ENCODE results near the gene PSMD8. TPM values are rescaled to one million over a fixed set of nuclear protein-coding genes. Genes with fewer than 3 reads are reported as not detected.
"Not testable (repeated sequence)": the region's sequence is repeated elsewhere in the genome, so short reads cannot be mapped to it uniquely, and the experiment has no call there.

PSMD8 gene
- polyA plus RNA-seq, 1 experiment = 287 TPM

DNA sequence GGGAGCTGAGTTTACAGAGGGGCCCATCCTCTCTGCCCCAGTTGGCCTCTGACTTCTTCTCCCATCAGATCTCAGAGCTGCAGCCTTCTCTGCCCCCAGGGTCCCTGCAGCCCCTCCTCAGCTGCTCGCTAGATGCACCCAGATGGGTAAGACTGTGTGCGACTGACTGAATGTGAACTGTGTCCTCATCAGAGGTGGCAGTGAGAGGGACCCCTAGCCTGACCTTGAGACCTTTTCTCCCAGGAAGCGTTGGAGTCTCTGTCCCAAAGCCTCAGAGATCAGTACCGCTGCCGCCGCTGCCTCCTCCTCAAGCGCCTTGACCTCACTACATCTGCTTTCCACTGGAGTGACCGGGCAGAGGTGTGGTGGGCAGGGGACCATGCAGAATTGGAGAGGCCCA, 30.9 kb downstream of the PSMD8 start:
- CTCF ChIA-PET = interaction anchor here (0.9 to 3.8 kb wide), 4 partner anchors 9 to 526 kb away, joined by 3 to 67 read pairs (median 22); partner anchors contain the start of genes MRPS12 and SARS2
- H3K27ac ChIP-seq (ENCODE audit: low read depth, low read length) = no peak overlapping the region
- TF ChIP-seq, protein P1, sequence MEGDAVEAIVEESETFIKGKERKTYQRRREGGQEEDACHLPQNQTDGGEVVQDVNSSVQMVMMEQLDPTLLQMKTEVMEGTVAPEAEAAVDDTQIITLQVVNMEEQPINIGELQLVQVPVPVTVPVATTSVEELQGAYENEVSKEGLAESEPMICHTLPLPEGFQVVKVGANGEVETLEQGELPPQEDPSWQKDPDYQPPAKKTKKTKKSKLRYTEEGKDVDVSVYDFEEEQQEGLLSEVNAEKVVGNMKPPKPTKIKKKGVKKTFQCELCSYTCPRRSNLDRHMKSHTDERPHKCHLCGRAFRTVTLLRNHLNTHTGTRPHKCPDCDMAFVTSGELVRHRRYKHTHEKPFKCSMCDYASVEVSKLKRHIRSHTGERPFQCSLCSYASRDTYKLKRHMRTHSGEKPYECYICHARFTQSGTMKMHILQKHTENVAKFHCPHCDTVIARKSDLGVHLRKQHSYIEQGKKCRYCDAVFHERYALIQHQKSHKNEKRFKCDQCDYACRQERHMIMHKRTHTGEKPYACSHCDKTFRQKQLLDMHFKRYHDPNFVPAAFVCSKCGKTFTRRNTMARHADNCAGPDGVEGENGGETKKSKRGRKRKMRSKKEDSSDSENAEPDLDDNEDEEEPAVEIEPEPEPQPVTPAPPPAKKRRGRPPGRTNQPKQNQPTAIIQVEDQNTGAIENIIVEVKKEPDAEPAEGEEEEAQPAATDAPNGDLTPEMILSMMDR (IDR thresholded peaks at IDR 0.05; ENCODE audit: low read depth, low read length) = no peak
- no peaks in the 10 kb centered on the region for H3K27me3 ChIP-seq (ENCODE audit: control insufficient read depth, insufficient read depth, low read length)
- H3K4me3 ChIP-seq (ENCODE audit: low read depth, low read length) = no peak overlapping the region
- no peak for DNase-seq (ENCODE audit: low read depth, low spot score)
- H3K9me3 ChIP-seq (ENCODE audit: control insufficient read depth, insufficient read depth, low read length) = no peaks in the 10 kb centered on the region
- POLR2A ChIA-PET = no interaction called here

DNA sequence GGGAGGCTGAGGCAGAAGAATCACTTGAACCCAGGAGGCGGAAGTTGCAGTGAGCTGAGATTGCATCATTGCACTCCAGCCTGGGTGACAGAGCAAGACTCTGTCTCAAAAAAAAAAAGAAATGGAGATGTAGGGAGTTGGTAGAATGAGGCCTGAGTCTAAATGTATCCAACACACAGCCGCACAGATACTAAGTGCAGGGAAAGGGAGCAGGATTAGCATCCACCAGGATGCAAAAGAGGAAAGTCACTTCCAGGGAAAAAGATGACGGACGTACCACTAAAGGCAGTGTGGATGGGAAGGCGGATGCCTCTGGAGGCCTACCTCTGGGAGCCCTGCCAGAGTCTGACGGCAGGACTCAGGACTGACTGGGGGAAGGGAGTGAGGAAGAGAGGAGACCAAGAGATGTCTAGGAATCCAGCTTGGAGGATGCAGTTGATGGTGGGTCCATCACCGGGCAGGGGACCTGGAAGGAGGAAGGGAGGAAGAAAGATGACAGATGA, 35.3 kb downstream of the PSMD8 start:
- no peak overlapping the region for H3K4me3 ChIP-seq (ENCODE audit: low read depth, low read length)
- ChIA-PET POLR2A (no interaction called here), CTCF (no interaction called here)
- TF ChIP-seq, protein P1 (IDR thresholded peaks at IDR 0.05; ENCODE audit: low read depth, low read length) = no peak
- no peaks in the 10 kb centered on the region for H3K27me3 ChIP-seq (ENCODE audit: control insufficient read depth, insufficient read depth, low read length)
- H3K9me3 ChIP-seq (ENCODE audit: control insufficient read depth, insufficient read depth, low read length) = no peaks in the 10 kb centered on the region
- no peak overlapping the region for H3K27ac ChIP-seq (ENCODE audit: low read depth, low read length)
- no peak for DNase-seq (ENCODE audit: low read depth, low spot score)

- H3K9me3 ChIP-seq (ENCODE audit: control insufficient read depth, insufficient read depth, low read length); H3K27ac ChIP-seq (ENCODE audit: low read depth, low read length); POLR2A ChIA-PET; H3K4me3 ChIP-seq (ENCODE audit: low read depth, low read length); DNase-seq (ENCODE audit: low read depth, low spot score); H3K27me3 ChIP-seq (ENCODE audit: control insufficient read depth, insufficient read depth, low read length): not testable (repeated sequence)
- CTCF ChIA-PET = interaction anchor here (1.5 kb wide), 1 partner anchor 8 kb away, joined by 6 read pairs; the partner anchor contains the start of gene FAM98C
Observed at GRCh38 chr19:38410407-38410806, 36.0 kb downstream of the PSMD8 start.

DNA sequence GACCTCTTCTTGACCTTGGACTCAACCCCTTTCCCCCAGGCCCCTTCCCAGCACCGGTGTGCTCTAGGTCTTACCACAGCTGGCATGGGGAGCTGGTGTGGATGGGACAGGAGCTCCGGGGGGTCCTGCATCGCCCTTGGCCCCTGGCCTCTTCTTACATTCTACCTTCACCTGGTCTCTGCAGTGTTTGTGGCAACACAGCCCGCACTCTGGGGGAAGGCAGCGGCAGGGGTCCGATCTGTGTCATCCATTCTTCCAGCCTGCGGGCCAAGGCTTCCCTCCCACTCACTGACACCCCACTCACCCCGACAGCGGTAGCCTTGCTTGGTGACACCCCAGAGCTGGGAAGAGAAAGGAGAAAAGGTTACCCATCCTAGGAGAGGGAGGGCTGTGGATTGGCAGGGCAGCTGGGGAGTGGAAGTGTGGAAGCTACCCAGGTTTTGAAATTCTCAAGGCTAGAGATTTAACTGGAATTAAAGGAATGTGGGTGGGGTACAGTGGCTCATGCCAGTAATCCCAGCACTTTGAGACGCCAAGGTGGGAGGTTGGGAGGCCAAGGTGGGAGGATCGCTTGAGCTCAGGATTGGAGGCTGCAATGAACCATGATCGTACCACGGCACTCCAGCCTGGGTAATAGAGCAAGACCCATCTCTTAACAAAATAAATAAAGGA, 36.8 kb downstream of the PSMD8 start:
- CTCF ChIA-PET = interaction anchor here (0.6 to 1.5 kb wide), 2 partner anchors 8 to 522 kb away, joined by 3 to 6 read pairs; partner anchors contain the start of gene FAM98C
- Histone ChIP-seq H3K4me3 (ENCODE audit: low read depth, low read length) (no peak overlapping the region), H3K27me3 (ENCODE audit: control insufficient read depth, insufficient read depth, low read length) (no peaks in the 10 kb centered on the region), H3K27ac (ENCODE audit: low read depth, low read length) (no peak overlapping the region), H3K9me3 (ENCODE audit: control insufficient read depth, insufficient read depth, low read length) (no peaks in the 10 kb centered on the region)
- no peak for DNase-seq (ENCODE audit: low read depth, low spot score)
- POLR2A ChIA-PET = interaction anchor here (0.6 kb wide), 1 partner anchor 218 kb away, joined by 3 read pairs; no protein-coding TSS in a partner anchor
- TF ChIP-seq, protein P1 (IDR thresholded peaks at IDR 0.05; ENCODE audit: low read depth, low read length) = no peak

DNA sequence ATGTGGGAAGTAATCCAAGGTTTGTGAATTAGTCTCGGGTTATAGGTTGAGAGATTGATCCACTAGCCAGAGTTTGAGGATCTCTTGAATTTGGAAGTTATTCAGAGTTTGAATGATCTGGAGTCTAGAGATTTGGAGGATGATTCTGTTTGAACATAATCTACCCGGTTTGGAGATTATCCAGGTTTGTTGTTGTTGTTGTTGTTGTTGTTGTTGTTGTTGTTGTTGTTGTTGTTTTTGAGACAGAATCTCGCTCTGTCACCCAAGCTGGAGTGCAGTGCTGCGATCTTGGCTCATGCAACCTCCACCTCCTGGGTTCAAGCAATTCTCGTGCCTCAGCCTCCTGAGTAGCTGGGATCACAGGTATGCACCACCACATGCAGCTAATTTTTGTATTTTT, 37.5 kb downstream of the PSMD8 start:
- POLR2A ChIA-PET = interaction anchor here (0.6 kb wide), 1 partner anchor 218 kb away, joined by 3 read pairs; no protein-coding TSS in a partner anchor

DNA sequence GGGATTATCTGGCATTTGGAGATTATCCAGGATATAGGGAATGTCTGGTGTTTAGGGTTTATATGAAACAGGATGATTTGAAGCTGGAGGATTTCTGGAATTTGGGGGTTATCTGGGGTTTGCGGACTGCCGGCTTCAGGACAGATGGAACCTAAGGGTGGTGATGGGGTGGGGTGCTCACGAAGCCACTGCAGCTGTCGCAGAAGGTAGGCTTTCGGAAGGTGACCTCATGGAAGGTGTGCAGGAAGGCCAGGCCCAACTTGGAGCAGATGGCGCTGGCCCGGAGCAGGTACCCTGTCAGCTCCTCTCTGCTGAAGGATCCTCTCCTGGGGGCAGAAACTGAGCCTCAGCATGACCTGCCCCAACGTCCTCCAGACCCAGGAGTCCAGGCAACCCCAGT, 38.1 kb downstream of the PSMD8 start:
- Histone ChIP-seq H3K27me3 (ENCODE audit: control insufficient read depth, insufficient read depth, low read length) (peaks cover 6% of the 10 kb centered on the region), H3K27ac (ENCODE audit: low read depth, low read length) (no peak overlapping the region), H3K4me3 (ENCODE audit: low read depth, low read length) (no peak overlapping the region), H3K9me3 (ENCODE audit: control insufficient read depth, insufficient read depth, low read length) (no peaks in the 10 kb centered on the region)
- TF ChIP-seq, protein P1 (IDR thresholded peaks at IDR 0.05; ENCODE audit: low read depth, low read length) = no peak
- ChIA-PET CTCF (interaction anchor here (0.8 to 2.5 kb wide), 2 partner anchors 10 to 221 kb away, joined by 3 to 20 read pairs; partner anchors contain the start of gene FAM98C), POLR2A (no interaction called here)
- no peak for DNase-seq (ENCODE audit: low read depth, low spot score)

More for the DNA sequence above, 37.5 kb downstream of the PSMD8 start:
- not testable (repeated sequence) for H3K27me3 ChIP-seq (ENCODE audit: control insufficient read depth, insufficient read depth, low read length); DNase-seq (ENCODE audit: low read depth, low spot score); H3K9me3 ChIP-seq (ENCODE audit: control insufficient read depth, insufficient read depth, low read length); H3K27ac ChIP-seq (ENCODE audit: low read depth, low read length); H3K4me3 ChIP-seq (ENCODE audit: low read depth, low read length)
- CTCF ChIA-PET = interaction anchor here (0.6 to 2.5 kb wide), 4 partner anchors 9 to 521 kb away, joined by 3 to 20 read pairs (median 4); partner anchors contain the start of gene FAM98C
